WTC11 (cell line): ENCODE data around the gene AKR1C8. TPM values are rescaled to one million over a fixed set of nuclear protein-coding genes. Genes with fewer than 3 reads are reported as not detected.

Source experiments
- total RNA-seq: library from RNA; stranded (reverse); gene quantifications from 3 replicates; pipeline ENCODE4 v1.2.3, GENCODE V29; 2021

The AKR1C8 gene
- total RNA-seq, 1 experiment from 2014 or later: not detected

Other genes starting within 250 kb of the AKR1C8 start
- 3.9 to 4.3 TPM (median 4.1 TPM) in 3 replicates for gene AKR1C1, start 221.7 kb downstream of the AKR1C8 start, total RNA-seq
- 1.1 to 1.3 TPM (median 1.2 TPM) in 3 replicates for gene AKR1C2, start 181.3 kb downstream of the AKR1C8 start, total RNA-seq
- gene AKR1C3, start 90.7 kb downstream of the AKR1C8 start, total RNA-seq: 6.7 to 9.0 TPM (median 8.6 TPM) in 3 replicates
- not detected in 3 replicates for gene AKR1C4, start 11.7 kb upstream of the AKR1C8 start, total RNA-seq
- not detected in 3 replicates for gene UCN3, start 179.8 kb upstream of the AKR1C8 start, total RNA-seq
- gene TUBAL3, start 219.7 kb upstream of the AKR1C8 start, total RNA-seq: 0.15 to 0.25 TPM in 2 of 3 replicates, not detected in the other
- 85.4 to 100 TPM (median 97.4 TPM) in 3 replicates for gene NET1, start 227.4 kb upstream of the AKR1C8 start, total RNA-seq